Fibroblast of lung (primary cell): ENCODE data around the gene ICAM3. TPM values are rescaled to one million over a fixed set of nuclear protein-coding genes. Genes with fewer than 3 reads are reported as not detected.
"Not testable (repeated sequence)": the region's sequence is repeated elsewhere in the genome, so short reads cannot be mapped to it uniquely, and the experiment has no call there.

ENCODE experiments used
- DNase-seq, 2 donors: peaks; one replicate each; pipeline versions ENCODE4 v3.0.0 to v3.0.0-alpha.2; 2010; ENCODE audit warnings: low read depth in 2 of 2
- H2AFZ ChIP-seq: 2 replicates; pipeline ENCODE4 v1.5.1; 2012; ENCODE audit warnings: low read length, control low read depth, inconsistent platforms
- H3K27ac ChIP-seq: 2 replicates; pipeline ENCODE4 v1.5.1; 2011; ENCODE audit warnings: low read length, control low read depth; ENCODE audit not compliant: insufficient read depth
- H3K27me3 ChIP-seq: 2 replicates; pipeline ENCODE4 v1.5.1; 2011; ENCODE audit warnings: mild to moderate bottlenecking, low read length; ENCODE audit not compliant: control insufficient read depth, insufficient read depth
- H3K36me3 ChIP-seq: 2 replicates; pipeline ENCODE4 v1.5.1; 2011; ENCODE audit warnings: low read length; ENCODE audit not compliant: control insufficient read depth, insufficient read depth
- H3K4me1 ChIP-seq: 2 replicates; pipeline ENCODE4 v1.5.1; 2011; ENCODE audit warnings: low read length; ENCODE audit not compliant: control insufficient read depth, insufficient read depth; ENCODE audit errors: extremely low read depth
- H3K4me2 ChIP-seq: 2 replicates; pipeline ENCODE4 v1.5.1; 2011; ENCODE audit warnings: low read length, control low read depth; ENCODE audit not compliant: insufficient read depth; ENCODE audit errors: extremely low read depth
- H3K4me3 ChIP-seq, 4 experiments: fragments of 200-600 bp in 1 of 4; sonication (generic) in 1 of 4; replicated peaks in 1 of 4; 2 replicates each; pipeline ENCODE4 v1.5.1; 2011 to 2016; ENCODE audit warnings: low read length in 4 of 4, low read depth in 3 of 4, mild to moderate bottlenecking in 3 of 4, control low read depth in 2 of 4, inconsistent platforms in 1 of 4, mixed read lengths in 1 of 4; ENCODE audit not compliant: insufficient read depth in 1 of 4; ENCODE audit errors: control extremely low read depth in 1 of 4
- H3K79me2 ChIP-seq: 2 replicates; pipeline ENCODE4 v1.5.1; 2012; ENCODE audit warnings: mild to moderate bottlenecking, low read length, inconsistent platforms; ENCODE audit not compliant: control insufficient read depth, insufficient read depth
- H3K9ac ChIP-seq: 2 replicates; pipeline ENCODE4 v1.5.1; 2011; ENCODE audit warnings: mild to moderate bottlenecking, low read length, control low read depth; ENCODE audit not compliant: insufficient read depth
- H3K9me3 ChIP-seq: 2 replicates; pipeline ENCODE4 v1.5.1; 2012; ENCODE audit warnings: low read depth, low read length; ENCODE audit not compliant: control insufficient read depth, insufficient read depth
- H4K20me1 ChIP-seq: 2 replicates; pipeline ENCODE4 v1.5.1; 2011; ENCODE audit warnings: low read length; ENCODE audit not compliant: control insufficient read depth, insufficient read depth; ENCODE audit errors: extremely low read depth
- EZH2 ChIP-seq: IDR thresholded peaks from 2 replicates; pipeline ENCODE4 v1.5.1; 2012; ENCODE audit warnings: low read length, control low read depth, mild to moderate bottlenecking; ENCODE audit errors: missing control alignments
- polyA plus RNA-seq, 2 donors: library from polyadenylated mRNA; depleted of rRNA in 1 of 2; stranded (reverse) in 1 of 2; unstranded in 1 of 2; fragments of >200 nt; gene quantifications; 2 replicates each; pipeline ENCODE4 v1.2.1, GENCODE V29; 2011 to 2012; ENCODE audit warnings: missing spikeins in 1 of 2
- total RNA-seq: library from RNA; depleted of rRNA; stranded (reverse); fragments of >200 nt; gene quantifications from 2 replicates; pipeline ENCODE4 v1.2.1, GENCODE V29; 2014
- TF ChIP-seq, protein P1 (sequence below), 2 donors: IDR thresholded peaks in 1 of 2; conservative IDR thresholded peaks in 1 of 2; 1 replicate in 1 of 2; 2 replicates in 1 of 2; pipeline ENCODE4 v1.5.1; 2011 to 2012; ENCODE audit warnings: low read length in 2 of 2, control low read depth in 1 of 2, inconsistent platforms in 1 of 2, low read depth in 1 of 2, mild to moderate bottlenecking in 1 of 2

ICAM3 gene
- total and polyA plus RNA-seq, 2 donors (not counting 1 experiment from before 2014, with no cell fraction given): 4.3 to 4.5 TPM

DNA sequence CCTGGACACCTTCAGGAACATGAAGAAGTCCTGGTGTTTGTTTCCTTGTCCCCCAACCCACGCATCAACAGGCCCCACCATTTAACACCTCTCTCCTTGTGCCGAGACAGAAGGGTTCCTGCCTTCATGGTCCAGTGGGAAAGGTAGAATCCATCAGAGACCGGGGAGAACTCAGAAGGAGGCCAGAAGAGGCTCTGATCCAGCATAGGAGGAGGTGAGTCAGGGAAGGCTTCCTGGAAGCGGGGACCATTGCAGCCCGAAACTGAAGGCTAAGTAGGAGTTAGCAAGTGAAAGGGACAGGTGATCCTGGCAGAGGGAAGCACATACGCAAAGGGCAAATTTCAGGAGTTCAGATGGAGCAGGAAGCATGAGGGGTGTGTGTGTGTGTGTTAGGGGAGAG is 484 bp downstream of the ICAM3 start:
- Histone ChIP-seq H3K36me3 (no peaks in the 10 kb centered on the region), H3K9ac (no peak overlapping the region), H3K27ac (no peak overlapping the region), H3K79me2 (no peaks in the 10 kb centered on the region), H3K27me3 (no peaks in the 10 kb centered on the region), H3K4me1 (peaks cover 6% of the 10 kb centered on the region), H3K4me3 (no peak overlapping the region), H3K9me3 (no peaks in the 10 kb centered on the region), H4K20me1 (no peaks in the 10 kb centered on the region), H3K4me2 (no peak overlapping the region), H2AFZ (no peak overlapping the region)
- TF ChIP-seq EZH2: no peak
- TF ChIP-seq, protein P1, sequence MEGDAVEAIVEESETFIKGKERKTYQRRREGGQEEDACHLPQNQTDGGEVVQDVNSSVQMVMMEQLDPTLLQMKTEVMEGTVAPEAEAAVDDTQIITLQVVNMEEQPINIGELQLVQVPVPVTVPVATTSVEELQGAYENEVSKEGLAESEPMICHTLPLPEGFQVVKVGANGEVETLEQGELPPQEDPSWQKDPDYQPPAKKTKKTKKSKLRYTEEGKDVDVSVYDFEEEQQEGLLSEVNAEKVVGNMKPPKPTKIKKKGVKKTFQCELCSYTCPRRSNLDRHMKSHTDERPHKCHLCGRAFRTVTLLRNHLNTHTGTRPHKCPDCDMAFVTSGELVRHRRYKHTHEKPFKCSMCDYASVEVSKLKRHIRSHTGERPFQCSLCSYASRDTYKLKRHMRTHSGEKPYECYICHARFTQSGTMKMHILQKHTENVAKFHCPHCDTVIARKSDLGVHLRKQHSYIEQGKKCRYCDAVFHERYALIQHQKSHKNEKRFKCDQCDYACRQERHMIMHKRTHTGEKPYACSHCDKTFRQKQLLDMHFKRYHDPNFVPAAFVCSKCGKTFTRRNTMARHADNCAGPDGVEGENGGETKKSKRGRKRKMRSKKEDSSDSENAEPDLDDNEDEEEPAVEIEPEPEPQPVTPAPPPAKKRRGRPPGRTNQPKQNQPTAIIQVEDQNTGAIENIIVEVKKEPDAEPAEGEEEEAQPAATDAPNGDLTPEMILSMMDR (conservative IDR thresholded peaks at IDR 0.05 in 1 of 2, IDR thresholded peaks at IDR 0.05 in 1 of 2; ENCODE audit: low read depth in 1 of 2, low read length in 2 of 2): no peak
- DNase-seq: no peak

- not testable (repeated sequence) for H3K9me3 ChIP-seq, H3K4me3 ChIP-seq, H3K27ac ChIP-seq, DNase-seq, H3K27me3 ChIP-seq, H3K4me2 ChIP-seq, H3K36me3 ChIP-seq, H4K20me1 ChIP-seq, H2AFZ ChIP-seq, H3K9ac ChIP-seq
- Histone ChIP-seq H3K4me1 (peaks cover 13% of the 10 kb centered on the region), H3K79me2 (peaks cover 13% of the 10 kb centered on the region)
These were observed 2.7 kb downstream of the ICAM3 start for GRCh38 chr19:10336725-10337124.

GRCh38 chr19:10335352-10335985 is 4.0 kb downstream of the ICAM3 start:
- H3K4me2 ChIP-seq: no peak overlapping the region

More at GRCh38 chr19:10335352-10335985, 4.0 kb downstream of the ICAM3 start:
- no peak for DNase-seq
- Histone ChIP-seq H3K79me2 (peaks cover 19% of the 10 kb centered on the region), H2AFZ (no peak overlapping the region), H3K4me3 (peak overlapping the region in 1 of 4 experiments; percentile 85), H3K9me3 (no peaks in the 10 kb centered on the region), H3K4me1 (peaks cover 13% of the 10 kb centered on the region), H3K36me3 (peaks cover 2% of the 10 kb centered on the region), H3K27me3 (no peaks in the 10 kb centered on the region), H3K9ac (no peak overlapping the region), H4K20me1 (no peaks in the 10 kb centered on the region), H3K27ac (no peak overlapping the region)
- TF ChIP-seq EZH2: no peak
- TF ChIP-seq, protein P1 (conservative IDR thresholded peaks at IDR 0.05 in 1 of 2, IDR thresholded peaks at IDR 0.05 in 1 of 2; ENCODE audit: low read depth in 1 of 2, low read length in 2 of 2): no peak
